HG03039 (cell line): ENCODE data around the gene FLYWCH2.

ENCODE experiments used
- ATAC-seq: cut with Tn5 transposase; IDR thresholded peaks from one replicate; pipeline ENCODE4 v1.9.1; 2021; ENCODE audit warnings: mild to moderate bottlenecking, moderate library complexity; ENCODE audit not compliant: unreplicated experiment

The FLYWCH2 gene, protein sequence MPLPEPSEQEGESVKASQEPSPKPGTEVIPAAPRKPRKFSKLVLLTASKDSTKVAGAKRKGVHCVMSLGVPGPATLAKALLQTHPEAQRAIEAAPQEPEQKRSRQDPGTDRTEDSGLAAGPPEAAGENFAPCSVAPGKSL

DNA sequence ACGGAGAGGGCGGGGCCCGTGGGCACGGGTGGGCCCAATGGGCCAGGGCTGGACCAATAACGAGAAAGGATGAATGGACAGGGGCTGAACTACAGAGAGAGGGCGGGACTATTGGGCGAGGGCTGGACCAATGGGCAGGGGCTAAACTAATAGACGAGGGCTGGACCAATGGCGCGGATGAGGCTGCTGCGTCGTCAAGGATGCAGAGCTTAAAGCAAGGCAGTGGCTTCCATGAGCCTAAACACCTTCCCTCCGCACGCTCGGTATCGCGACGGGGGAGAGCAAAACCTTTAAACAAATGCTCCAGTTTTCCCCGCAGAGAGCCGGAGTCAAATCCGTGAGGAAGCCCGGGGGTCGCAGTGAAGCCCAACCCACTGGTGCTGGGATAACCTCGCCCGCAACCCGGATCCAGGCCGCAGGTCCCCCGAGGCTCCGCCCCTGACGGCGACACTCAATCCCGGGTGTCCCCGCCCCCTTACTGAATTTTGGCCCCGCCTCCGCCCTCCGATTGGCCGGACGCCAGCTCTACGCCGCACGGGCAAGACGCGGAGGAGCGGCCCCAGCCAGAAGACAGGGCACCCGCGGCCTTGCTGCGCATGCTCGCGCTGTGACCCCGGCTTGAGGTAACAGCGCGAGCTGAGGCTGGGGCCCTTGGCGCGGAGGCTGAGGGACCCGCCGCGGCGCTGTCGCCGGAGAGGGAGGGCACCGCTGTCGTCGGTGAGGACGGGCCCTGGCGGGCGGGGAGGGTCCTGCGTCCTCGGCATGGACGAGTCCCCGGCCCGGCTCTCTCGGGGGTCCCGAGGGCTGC is at the start of gene FLYWCH2:
FLYWCH2 (plus strand) TSS at position 566 of the 808 bp plus-strand sequence. CDS start 13,235 bp downstream, outside the sequence.
- ATAC-seq = peak; percentile 81

DNA sequence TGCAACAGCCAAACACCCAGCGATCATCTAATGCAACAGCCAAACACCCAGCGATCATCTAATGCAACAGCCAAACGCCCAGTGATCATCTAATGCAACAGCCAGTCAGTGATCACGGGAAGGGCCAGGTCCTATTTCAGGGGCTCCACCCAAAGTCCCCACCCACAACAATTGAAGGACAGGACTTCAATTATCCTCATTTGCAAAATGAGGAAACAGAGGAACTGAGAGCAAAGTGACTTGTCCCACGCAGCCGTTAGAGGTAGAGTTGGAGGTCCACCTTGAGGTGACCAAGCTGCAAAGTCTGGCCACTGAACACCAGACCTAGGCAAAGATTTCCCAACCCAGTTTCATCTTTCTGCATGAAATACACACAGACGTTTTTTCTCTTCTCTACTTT is 49.2 kb upstream of the FLYWCH2 start:
- no peak for ATAC-seq

DNA sequence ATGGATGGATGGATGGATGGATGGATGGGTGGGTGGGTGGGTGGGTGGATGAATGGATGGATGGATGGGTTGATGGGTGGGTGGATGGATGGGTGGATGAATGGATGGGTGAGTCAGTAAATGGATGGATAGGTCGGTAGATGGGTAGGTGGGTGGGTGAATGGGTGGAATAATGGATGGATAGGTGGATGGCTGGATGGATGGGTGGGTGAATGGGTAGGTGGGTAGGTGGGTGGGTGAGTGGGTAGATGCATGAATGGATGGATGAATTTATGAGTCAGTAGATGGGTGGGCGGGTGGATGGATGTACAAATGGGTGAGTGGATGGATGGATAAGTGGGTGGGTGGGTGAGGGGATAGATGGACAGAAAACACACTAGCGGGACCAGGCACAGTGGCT is 48.0 kb upstream of the FLYWCH2 start:
- ATAC-seq = no peak

DNA sequence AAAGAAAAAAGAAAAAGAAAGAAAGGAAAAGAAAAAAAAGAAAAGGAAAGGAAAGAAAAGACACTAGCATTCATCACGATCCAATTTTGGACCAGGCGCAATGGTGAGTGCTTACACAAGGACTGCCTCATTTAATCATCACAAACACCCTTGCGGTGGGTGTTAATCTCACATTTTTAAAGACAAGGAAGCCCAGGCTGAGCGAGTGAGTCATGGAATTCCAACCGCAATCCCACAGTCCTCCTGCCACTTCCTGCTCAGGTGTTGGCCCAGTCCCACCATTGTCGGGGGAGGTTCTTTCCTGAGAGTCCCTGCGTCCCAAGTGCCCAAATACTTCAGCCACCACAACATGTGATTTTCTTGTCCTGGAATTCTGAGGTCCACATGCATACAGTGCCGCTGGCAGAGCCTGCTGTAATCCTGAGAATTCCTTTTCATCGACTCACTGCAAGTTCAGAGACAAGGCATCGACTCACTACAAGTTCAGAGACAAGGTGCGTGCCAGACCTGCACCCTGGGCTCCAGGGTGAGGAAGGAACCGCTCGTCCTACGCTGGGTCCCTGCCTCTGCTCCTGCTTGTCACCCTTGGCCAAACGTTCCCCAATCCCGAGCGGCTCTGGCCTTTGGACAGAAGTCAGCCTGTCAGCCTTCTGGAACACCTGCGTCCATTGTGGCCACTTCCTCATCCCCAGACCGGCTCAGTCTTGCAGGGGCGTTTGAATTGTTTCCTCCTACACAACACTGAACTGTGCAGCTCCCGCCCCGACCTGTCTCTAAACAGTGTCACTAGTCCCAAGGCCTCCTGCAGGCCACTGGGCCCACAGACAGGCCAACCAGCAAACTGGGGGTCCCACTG is 47.1 kb upstream of the FLYWCH2 start:
- ATAC-seq = no peak

DNA sequence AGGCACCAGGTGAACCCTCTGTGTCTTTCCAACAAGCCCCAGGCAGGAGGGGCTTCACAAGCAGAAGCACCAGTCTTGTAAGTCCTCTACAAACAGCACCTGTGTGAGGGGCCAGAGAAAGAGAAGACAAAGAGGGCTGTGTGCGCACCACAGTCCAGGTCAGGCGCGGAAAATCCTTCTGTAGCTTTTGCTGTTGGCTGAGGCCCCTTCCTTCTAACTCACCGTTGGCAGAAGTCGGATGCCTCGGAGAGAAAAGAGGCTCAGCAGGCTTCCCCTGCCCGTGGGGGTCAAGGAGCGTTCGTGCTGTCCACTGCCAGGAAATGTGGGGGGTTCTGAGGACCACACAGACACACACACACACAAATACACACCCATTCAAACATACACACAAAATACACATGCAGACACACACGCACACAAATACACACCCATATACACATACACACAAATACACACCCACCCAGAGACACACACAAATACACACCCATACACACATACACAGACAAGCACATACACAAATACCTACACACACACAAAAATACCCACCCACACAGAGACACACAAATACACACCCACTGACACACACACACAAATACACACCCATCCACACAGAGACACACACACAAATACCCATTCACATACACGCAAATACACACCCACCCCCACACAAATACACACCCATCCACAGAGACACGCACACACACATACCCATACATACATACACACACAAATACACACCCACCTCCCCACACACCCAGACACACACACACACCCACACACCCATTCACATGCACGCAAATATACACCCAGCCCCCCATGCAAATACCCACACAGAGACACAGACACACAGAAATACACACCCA is 46.1 kb upstream of the FLYWCH2 start:
- no peak for ATAC-seq

DNA sequence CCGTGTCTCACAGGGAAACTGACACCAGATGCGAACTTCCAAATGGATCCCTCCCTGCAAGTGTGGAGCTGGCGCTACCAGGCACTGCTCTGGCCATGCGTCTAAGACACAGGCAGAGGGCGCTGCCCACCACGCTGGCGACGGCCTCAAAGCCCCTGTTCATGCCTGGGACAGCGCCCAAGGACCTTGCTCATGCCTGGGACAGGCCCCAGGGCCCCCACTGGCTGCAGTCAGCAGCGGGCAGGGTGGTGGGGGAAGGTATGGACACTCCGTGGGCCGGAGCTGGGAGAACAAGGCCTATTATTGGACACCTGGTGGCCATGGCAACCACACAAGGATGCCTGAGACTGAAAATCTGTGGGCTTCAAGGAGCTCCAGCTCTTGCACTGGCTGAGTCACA is 44.1 kb upstream of the FLYWCH2 start:
- no peak for ATAC-seq

DNA sequence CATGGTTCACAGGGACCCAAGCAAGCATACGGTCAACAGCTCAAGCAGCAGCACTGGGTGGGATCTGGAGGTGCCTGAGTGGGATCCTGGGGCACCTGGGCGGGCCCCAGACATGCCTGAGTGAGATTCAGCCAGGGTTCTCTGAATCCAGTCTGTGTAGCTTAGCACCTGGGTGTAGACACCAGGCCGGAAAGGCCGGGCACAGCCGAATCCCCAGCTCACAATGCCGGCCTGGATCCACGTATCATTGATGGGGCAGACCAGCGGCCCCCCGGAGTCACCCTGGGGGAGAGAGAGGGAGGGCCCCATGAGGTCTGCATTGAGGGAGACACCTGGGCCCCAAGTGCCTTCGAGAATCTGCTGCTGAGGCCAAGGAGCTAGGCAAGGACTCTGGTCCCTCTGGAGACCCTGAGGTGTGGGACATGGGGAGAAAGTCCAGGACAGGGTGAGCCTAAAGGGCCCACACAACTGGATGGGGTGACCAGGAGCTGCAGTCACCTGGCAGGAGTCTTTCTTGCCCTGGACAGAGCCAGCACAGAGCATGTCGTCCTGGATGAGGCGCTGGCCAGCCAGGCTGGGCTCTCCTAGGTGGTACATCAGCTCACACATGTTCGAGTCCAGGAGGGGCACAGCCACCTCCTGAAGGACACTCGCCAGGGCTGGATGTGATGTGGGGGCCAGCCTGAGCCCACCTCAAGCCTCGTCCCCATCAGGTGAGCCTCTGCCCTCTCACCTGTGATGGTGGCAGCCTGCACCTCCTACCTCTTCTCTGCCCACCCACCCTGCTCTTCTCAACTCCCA is 43.2 kb upstream of the FLYWCH2 start:
- ATAC-seq = no peak

DNA sequence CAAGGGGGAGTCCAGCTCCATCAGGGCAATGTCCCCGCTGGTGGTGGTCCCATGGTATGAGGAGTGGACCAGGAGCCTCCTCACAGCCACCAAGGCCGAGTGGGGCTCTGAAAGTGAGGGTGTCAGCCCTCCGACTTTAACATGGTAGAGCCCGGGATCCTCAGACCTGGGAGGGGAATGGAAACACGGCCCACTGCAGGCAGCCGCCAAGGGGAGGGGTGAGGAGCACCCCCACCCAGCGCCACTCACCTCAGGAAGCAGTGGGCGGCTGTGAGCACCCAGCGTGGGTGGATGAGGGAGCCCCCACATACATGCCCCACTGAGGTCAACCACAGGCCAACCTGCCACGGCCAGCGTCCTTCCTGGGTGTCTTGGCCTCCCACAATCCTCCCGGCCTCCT is 42.1 kb upstream of the FLYWCH2 start:
- ATAC-seq = no peak

DNA sequence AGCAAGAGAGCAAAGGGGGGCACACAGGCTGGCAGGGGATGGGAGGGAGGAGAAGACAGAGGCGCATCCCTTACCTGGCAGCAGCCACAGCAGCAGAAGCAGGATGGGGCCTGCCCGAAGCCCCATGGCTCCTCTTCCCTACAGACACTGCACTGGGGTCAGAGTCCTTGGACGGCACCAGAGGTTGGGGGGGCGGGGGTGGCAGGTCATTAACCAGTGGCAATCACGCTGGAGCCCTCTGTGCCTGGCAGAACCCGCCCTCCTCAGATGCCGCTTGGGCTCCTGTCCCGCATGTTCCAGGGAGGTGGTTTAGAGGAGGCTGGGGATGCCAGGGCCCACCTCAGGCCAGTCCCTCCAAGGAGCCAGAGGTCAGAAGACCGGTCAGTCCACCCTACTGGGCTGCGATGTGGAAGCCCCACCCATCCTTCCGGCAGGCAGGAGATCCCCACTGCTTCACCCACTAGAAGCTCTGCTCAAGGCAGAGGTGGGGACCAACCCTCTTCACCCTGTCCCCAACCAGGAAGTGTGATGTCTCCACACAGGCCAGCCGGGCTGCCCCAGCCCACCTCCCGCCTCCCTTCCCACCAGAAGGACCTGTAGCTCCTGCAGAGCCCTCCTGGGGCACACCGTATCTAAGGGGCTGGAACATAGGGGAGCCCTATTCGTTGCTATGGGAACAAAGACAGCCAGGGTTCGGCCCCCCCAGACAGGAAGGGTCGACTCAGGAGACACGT is 41.2 kb upstream of the FLYWCH2 start:
- no peak for ATAC-seq

DNA sequence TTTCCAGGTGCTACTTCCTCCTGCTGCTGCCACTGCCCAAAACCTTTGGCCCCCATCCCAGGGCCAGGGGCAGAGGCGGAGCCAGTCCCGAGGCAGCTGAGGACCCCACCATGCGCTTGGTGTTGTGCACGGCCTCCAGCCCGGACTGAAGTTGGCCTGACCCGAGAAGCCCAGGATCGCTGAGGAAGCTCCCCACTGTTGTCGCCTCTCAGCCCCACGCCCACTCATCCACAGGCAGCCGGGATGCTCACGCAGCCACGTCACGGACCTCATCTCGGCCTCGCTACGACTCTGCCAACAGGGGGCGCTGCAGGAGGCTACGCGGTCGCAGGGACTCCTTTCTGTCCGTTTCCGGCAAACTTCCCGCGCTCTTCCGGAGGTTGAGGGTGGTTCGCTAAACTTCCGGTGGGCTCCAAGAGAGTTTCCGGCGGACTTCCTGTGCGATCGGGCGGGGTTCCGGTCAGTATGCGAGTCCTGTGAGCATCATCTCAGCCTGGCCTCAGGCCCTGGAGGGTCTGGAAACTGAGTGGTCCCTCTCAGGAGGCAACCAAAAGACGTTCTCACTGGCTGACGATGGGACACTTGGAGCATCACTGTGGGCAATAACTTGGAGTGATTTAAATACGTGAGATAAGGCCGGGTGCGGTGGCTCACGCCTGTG is 40.5 kb upstream of the FLYWCH2 start:
- no peak for ATAC-seq

DNA sequence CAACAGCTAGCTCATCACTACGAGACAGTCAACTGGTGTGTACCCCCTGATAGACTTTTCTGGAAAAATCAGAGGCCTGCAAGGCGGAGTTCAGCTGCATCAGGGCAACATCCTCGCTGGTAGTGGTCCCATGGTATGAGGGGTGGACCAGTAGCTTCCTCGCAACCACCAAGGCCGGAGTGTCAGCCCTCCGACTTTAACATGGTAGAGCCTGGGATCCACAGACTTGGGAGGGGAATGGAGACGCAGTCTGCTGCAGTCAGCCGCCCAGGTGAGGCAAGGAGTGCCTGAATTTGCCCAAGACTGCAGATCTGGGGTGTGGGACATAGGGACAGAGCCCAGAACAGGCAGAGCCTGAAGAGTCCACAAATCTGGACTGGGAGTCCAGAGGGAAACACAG is 39.5 kb upstream of the FLYWCH2 start:
- no peak for ATAC-seq

DNA sequence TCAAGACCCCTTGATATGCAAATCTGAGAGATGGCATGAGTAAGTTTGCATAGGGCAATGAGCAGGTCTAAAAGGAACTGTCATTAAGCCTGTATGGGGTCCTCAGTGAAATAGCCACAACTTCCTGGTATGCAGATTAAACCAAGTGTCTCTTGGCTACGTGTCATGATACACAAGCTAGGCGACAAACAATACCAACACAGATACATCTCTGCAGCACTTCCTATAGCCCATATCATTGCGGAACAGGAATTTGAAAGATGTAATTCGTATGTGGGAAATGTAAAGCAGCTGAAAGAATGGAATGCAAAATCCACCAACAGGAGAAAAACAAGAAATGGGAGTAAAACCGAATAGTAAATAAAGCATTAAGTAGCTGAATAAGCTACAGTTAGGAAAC is 37.9 kb upstream of the FLYWCH2 start:
- no peak for ATAC-seq

DNA sequence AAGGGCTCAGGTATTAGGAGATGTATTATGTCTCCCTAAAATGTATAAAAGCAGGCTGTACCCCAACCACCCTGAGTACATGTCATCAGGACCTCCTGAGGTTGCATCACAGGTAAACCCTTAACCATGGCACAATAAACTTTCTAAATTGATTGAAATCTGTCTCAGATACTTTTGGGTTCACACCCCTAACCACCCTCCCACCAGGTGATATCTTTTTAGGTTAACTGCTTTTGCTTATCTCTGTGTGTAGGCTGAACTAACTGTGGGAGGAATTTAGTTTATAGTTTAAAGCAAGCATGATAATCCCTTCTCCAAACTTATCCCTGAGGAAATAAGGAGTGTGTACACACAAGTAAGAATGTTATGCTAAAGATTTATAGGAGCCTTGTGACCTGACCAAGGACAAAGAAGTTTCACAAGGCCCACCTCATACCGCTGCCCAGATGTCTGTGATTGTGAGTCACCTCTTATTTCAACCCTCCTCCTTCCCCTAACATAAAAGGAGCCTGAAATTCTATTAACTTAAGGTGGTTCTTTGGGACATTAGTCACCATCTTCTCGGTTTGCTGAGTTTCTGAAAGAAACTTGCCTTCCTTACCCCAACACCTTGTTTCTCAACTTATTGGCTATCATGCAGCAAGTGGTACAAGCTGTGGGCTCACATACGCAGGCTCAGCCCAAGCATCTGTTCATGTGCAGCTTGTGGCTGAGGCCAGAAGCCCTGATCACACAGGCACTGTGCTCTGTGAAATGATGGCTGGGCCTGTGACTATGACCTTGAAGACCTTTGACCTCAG is 36.3 kb upstream of the FLYWCH2 start:
- no peak for ATAC-seq

DNA sequence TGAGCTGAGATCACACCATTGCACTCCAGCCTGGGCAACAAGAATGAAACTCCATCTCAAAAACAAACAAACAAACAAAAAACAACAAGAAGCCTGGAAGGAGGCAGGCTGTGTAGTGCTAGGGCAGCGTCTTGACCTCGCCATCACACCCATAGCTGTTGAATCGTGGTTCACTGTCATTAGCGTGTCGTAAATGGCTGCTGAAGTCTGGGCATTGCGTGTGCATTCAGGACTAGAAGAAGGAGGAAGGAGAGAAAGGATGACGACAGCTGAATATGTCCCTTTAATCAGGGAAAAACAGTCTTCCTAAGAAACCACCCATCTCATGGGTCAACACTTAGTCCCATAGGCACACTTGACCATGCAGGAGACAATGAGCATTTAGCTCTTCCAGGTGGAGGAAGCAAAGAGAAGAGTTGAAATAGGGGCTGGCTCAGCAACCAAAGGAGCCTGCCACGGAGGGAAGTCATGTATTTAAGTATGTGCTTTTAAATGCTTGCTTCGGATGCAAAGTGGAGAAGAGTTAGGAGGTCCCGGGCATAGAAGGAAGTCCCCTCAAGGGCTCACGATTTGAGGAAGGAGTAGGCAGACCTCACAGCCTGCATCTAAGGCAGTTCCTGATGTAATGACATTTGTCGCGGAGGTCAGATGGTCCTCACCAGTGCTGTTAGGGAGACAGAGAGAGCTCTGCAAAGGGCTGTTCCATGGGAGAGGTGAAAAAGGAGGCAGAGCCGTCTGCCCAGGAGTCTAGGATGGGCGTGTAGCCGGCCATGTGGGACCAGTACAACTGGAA is 33.9 kb upstream of the FLYWCH2 start:
- ATAC-seq = no peak

DNA sequence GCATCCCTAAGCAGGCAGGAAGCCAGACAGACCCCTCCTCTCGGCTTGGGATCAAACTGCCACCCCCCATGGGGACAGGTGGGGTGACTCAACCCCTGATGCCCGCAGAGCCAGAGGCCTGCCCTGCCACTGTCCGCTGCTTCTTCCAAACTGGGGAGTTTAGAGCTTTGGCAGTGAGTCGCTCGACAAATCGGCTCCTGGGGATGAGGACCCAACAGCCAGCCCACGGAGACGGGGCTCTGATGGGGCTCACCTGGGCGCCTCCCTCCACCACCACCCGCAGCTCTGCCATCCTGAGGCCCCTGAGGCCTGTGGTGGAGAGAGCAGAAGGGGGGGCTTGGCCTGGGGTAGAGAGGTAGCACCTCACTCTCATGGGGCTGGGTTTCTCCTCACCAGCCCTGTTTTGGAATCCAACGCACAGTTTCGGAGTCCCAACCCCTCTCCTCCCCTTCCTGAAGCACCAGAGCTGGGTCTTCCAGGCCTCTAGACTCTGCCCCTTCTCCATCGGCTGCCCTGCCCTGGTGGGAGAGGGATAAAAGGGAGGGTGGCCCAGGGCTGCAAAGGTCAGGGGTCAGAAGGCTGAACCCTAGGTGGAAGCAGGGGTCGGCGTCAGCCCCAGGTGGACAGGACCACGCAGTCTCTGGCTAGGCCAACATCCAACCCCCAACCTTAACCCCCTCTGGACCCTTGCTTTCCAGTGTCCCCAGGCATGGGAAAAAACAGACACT is 30.8 kb upstream of the FLYWCH2 start:
- ATAC-seq = no peak

DNA sequence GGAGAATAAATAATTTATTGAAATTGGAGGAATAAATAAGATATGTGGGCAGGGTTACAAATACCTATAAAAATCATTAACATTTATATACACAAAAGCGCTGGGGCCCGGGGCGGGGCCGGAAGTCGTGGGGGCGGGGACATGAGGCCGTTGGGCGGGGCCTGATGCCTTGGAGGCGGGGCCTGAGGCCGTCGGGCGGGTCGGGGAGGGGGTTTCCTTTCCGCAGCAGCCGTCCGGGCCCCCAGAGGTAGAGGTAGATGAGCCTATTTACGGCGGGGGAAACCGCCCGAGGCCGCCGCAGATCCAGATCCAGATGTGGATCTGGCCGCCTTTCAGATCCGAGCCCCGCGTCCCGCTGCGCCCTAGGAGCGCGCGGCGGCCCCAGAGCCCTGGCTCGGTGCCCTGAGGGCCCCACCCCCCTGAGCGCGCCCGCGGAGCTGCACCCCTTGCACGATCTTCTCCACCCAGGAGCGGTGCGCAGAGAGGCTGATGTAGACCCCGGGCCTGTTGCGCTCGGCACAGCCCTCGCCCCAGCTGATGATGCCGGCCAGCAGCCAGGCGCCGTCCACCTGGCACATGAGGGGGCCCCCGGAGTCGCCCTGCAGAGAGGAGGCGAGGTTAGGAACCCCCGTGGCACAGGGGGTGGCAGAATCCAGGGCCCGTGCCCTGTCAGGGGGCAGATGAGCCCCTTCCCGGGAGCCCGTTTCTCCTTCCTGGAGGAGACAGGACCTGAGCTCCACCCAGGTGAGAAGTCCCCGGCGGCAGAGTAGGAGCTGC is 30.1 kb upstream of the FLYWCH2 start:
- no peak for ATAC-seq
